Pancreas (tissue), 10 donors: ENCODE measurements around the gene CDYL2. TPM values are rescaled to one million over a fixed set of nuclear protein-coding genes. Genes with fewer than 3 reads are reported as not detected.

Source experiments
- ATAC-seq, 4 donors: fragments of 200-7000 bp; cut with Tn5 transposase; one replicate each; pipeline versions ENCODE4 v1.8.0 to v1.9.1; 2020; ENCODE audit warnings: mild to moderate bottlenecking in 4 of 4, moderate library complexity in 4 of 4
- DNase-seq, 6 donors: peaks; one replicate each; pipeline ENCODE4 v3.0.0-alpha.2; 2020
- FAIRE-seq: peaks from 2 replicates; lab custom pipeline; 2012; peaks lifted over from hg19 to GRCh38; lab: Jason Lieb, UNC
- H3K27ac ChIP-seq, 4 donors: fragments of 200-600 bp; sonication (generic); 1 replicate in 3 of 4; 2 replicates in 1 of 4; pipeline versions ENCODE4 v1.5.0 to v1.8.0; 2020
- H3K27me3 ChIP-seq, 4 donors: fragments of 200-600 bp; one replicate each; pipeline ENCODE4 v1.8.0; 2021
- H3K36me3 ChIP-seq, 3 donors: fragments of 200-600 bp; sonication (generic) in 1 of 3; one replicate each; pipeline versions ENCODE4 v1.5.0 to v1.8.0; 2020 to 2021
- H3K4me1 ChIP-seq, 3 donors: fragments of 200-600 bp; one replicate each; pipeline ENCODE4 v1.8.0; 2021
- H3K4me3 ChIP-seq, 4 donors: fragments of 200-600 bp; sonication (generic) in 2 of 4; one replicate each; pipeline versions ENCODE4 v1.5.0 to v1.8.0; 2020 to 2021
- H3K9me3 ChIP-seq, 4 donors: fragments of 200-600 bp; one replicate each; pipeline ENCODE4 v1.8.0; 2021
- WGBS, 2 donors: extraction: QIAGEN DNeasy Blood & Tissue Kit; methylation state at CpG; one replicate each; pipeline ENCODE4 v1.1.7; 2013; 5-methylcytosine and 5-hydroxymethylcytosine counted together
- intact Hi-C, 3 donors: fragments of 100-400 bp; cut with DNase I; formaldehyde crosslinking; loops; one replicate each; pipeline versions ENCODE4 v1.11.1 to v1.14.2; 2022
- polyA plus RNA-seq, 2 donors: library from polyadenylated mRNA; stranded (reverse); fragments of 200-250 nt; gene quantifications; one replicate each; pipeline ENCODE4 v1.2.3, GENCODE V29; 2013
- total RNA-seq, 6 donors: library from RNA; stranded (reverse); fragmentation: NEBNext Ultra II Directional in 4 of 6; extraction: Animal tissue kit (Norgen Biotek cat#: 25700) in 4 of 6; gene quantifications; one replicate each; pipeline versions ENCODE4 v1.2.1 to v1.2.4, GENCODE V29; 2021 to 2023
- TF ChIP-seq, protein P1 (sequence below), 4 donors: fragments of 200-600 bp; sonication (generic) in 3 of 4; IDR thresholded peaks; one replicate each; pipeline versions ENCODE4 v1.5.0 to v1.8.0; 2021; ENCODE audit warnings: antibody characterized with exemption in 4 of 4
- donor health status: healthy with polysubstance abuse.
- donor health status: DM: no; HTN: no; CAD: no; lungs with moderate emphysema.
- donor health status: DM: no; HTN: no; CAD: no.
- donor health status: control.
- donor health status: control.
- donor health status: Bipolar disorder and iron deficiency.
- donor health status: DM: yes; HTN: yes; CAD: no.
- donor health status: DM: no; HTN: no; CAD: no.
- donor health status: DM: no; HTN: no; CAD: no.
- donor health status: DM: yes; HTN: yes; CAD: no.

Gene CDYL2
- total and polyA plus RNA-seq, 8 donors, result 0.61 to 7.1 (median 3.1) TPM

GRCh38 chr16:80759419-80760162 is 44.8 kb downstream of the CDYL2 start:
- DNase-seq (no peak), ATAC-seq (no peak), FAIRE-seq (no peak)
- Histone ChIP-seq H3K9me3 (no peaks in the 10 kb centered on the region), H3K4me3 (no peak overlapping the region), H3K36me3 (no peaks in the 10 kb centered on the region), H3K27ac (no peak overlapping the region), H3K27me3 (no peaks in the 10 kb centered on the region), H3K4me1 (no peaks in the 10 kb centered on the region)
- 68 to 74% methylated on average over 6 of the region's 6 CpGs for WGBS, 2 donors
- intact Hi-C loops, result no loop called here
- TF ChIP-seq, protein P1, sequence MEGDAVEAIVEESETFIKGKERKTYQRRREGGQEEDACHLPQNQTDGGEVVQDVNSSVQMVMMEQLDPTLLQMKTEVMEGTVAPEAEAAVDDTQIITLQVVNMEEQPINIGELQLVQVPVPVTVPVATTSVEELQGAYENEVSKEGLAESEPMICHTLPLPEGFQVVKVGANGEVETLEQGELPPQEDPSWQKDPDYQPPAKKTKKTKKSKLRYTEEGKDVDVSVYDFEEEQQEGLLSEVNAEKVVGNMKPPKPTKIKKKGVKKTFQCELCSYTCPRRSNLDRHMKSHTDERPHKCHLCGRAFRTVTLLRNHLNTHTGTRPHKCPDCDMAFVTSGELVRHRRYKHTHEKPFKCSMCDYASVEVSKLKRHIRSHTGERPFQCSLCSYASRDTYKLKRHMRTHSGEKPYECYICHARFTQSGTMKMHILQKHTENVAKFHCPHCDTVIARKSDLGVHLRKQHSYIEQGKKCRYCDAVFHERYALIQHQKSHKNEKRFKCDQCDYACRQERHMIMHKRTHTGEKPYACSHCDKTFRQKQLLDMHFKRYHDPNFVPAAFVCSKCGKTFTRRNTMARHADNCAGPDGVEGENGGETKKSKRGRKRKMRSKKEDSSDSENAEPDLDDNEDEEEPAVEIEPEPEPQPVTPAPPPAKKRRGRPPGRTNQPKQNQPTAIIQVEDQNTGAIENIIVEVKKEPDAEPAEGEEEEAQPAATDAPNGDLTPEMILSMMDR (IDR thresholded peaks at IDR 0.05), result no peak

DNA sequence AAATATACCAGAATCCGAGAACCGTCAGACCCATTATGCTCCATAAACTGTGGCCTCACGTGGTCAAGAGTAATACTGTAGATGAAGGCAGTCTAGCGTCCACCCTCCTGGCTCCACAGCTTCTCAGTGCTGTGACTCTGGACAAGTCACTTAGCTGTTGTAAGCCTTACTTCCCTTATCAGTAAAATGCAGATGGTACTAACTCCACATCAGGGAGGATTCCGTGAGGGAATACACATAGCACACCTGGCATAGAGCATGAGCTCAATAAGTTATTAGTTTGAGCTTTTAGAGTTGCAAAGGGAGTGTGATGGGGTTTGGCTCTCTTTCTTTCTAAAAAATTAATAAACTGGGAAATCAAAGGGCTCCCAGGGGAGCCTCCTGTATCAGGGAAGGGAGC is 49.9 kb downstream of the CDYL2 start:
- TF ChIP-seq, protein P1 (IDR thresholded peaks at IDR 0.05), result no peak
- intact Hi-C loops, result no loop called here
- H3K36me3 ChIP-seq, result no peaks in the 10 kb centered on the region
- 87% methylated on average over 5 of the region's 5 CpGs for WGBS, 2 donors
- FAIRE-seq (no peak), ATAC-seq (no peak), DNase-seq (no peak)
- no peaks in the 10 kb centered on the region for H3K9me3 ChIP-seq
- H3K27me3 ChIP-seq, result no peaks in the 10 kb centered on the region
- no peaks in the 10 kb centered on the region for H3K4me1 ChIP-seq
- no peak overlapping the region for H3K27ac ChIP-seq
- H3K4me3 ChIP-seq, result no peak overlapping the region

GRCh38 chr16:80752541-80752940 is 51.9 kb downstream of the CDYL2 start:
- 89 to 92% methylated on average over 2 of the region's 2 CpGs for WGBS, 2 donors
- FAIRE-seq (no peak), DNase-seq (no peak), ATAC-seq (no peak)
- Histone ChIP-seq H3K36me3 (no peaks in the 10 kb centered on the region), H3K4me1 (no peaks in the 10 kb centered on the region), H3K27me3 (no peaks in the 10 kb centered on the region), H3K27ac (no peak overlapping the region), H3K4me3 (no peak overlapping the region), H3K9me3 (no peaks in the 10 kb centered on the region)
- TF ChIP-seq, protein P1 (IDR thresholded peaks at IDR 0.05), result no peak
- intact Hi-C loops, result no loop called here

DNA sequence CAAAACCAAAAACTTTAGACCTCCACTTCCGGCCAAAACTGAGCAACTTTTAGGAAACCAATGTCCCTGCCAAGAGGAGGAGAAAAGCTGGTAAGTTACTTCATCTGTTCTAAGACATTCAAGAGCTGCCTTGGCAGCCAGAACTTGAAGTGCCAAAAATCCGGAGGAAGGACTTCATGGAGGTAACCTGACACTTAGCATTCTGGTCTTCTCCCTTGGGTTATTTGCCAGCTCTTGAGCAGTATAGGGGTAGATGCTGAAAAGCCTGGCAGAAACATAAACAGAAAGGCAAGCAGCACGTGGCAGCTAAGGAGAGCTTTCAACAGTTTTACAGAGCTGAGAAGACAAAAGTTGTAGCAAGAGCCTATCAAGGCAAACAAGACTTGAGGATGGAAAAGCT is 53.2 kb downstream of the CDYL2 start:
- Histone ChIP-seq H3K36me3 (no peaks in the 10 kb centered on the region), H3K27ac (no peak overlapping the region), H3K4me3 (no peak overlapping the region), H3K9me3 (no peaks in the 10 kb centered on the region), H3K4me1 (no peaks in the 10 kb centered on the region), H3K27me3 (no peaks in the 10 kb centered on the region)
- DNase-seq (no peak), FAIRE-seq (no peak), ATAC-seq (no peak)
- 38 to 43% methylated on average over 3 of the region's 3 CpGs for WGBS, 2 donors
- intact Hi-C loops, result no loop called here
- TF ChIP-seq, protein P1 (IDR thresholded peaks at IDR 0.05), result no peak

DNA sequence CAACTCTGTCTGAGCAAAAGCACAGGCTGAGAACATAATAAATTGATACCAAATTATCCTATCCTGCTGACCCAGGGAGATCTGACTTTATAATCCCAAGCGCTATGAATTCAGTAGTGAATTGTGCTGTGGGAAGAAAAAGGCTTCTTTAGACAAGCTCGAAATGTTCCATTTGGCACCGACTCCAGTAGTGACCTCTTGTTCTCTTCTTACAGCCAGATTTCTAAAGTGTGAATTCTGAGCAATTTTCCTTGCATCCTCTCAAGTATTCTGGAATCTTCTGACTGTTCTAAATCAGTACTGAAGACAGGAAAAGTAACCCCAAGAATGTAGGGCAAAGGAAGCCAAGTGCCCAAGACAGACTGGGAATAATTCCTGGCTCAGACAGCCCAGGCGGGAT is 58.2 kb downstream of the CDYL2 start:
- ATAC-seq (no peak), DNase-seq (no peak), FAIRE-seq (no peak)
- intact Hi-C loops, result no loop called here
- H3K4me1 ChIP-seq, result no peaks in the 10 kb centered on the region
- H3K4me3 ChIP-seq, result no peak overlapping the region
- 80 to 83% methylated on average over 4 of the region's 4 CpGs for WGBS, 2 donors
- no peaks in the 10 kb centered on the region for H3K9me3 ChIP-seq
- TF ChIP-seq, protein P1 (IDR thresholded peaks at IDR 0.05), result no peak
- H3K36me3 ChIP-seq, result no peaks in the 10 kb centered on the region
- H3K27ac ChIP-seq, result no peak overlapping the region
- no peaks in the 10 kb centered on the region for H3K27me3 ChIP-seq
